DOHH2 (cell line): Measurements from ENCODE around the gene WNT7A.

ENCODE experiments used
- EZH2phosphoT487 ChIP-seq: fragments of 200-600 bp; sonication (generic); IDR thresholded peaks from 2 replicates; pipeline ENCODE4 v1.6.1; 2017; ENCODE audit warnings: borderline replicate concordance, mild to moderate bottlenecking, antibody characterized with exemption, low read length, moderate library complexity, mixed read lengths
- TF ChIP-seq, protein P1 (sequence below): fragments of 200-600 bp; sonication (generic); IDR thresholded peaks from one replicate; pipeline ENCODE4 v1.5.1; 2014; ENCODE audit warnings: antibody characterized with exemption, mild to moderate bottlenecking, low read depth, low read length; ENCODE audit not compliant: poor library complexity, severe bottlenecking

DNA sequence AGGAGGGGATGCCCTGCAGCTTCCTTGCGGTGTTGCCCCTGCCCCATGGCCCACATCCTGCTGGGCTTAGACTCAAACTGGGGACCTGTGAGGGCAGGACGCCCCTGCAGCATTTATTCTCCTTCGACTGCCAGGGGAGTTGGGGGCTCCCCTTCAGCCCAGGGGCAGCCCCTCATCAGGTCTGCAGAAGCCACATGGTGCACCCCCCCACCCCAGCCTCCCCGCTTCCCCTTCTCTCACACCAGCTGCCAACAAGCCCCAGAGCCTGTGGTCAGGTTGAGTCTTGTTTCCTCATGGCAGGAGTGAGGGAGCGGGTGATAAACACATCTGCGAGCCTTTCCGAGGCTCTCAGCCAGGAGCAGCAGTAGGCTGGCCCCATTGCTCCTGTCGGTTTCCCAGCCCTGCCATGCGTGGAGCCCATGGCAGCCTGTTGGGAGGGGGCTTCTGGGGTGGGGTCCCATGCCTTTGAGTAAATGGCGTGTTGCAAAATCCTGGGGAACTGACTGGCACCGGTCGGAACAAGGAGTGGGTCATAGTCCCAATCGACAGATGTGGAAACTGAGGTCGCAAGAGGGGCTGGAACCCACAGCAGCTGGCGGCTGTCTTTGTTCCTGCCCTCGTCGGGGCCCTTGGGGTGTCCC is 27.8 kb downstream of the WNT7A start:
- TF ChIP-seq, protein P1, sequence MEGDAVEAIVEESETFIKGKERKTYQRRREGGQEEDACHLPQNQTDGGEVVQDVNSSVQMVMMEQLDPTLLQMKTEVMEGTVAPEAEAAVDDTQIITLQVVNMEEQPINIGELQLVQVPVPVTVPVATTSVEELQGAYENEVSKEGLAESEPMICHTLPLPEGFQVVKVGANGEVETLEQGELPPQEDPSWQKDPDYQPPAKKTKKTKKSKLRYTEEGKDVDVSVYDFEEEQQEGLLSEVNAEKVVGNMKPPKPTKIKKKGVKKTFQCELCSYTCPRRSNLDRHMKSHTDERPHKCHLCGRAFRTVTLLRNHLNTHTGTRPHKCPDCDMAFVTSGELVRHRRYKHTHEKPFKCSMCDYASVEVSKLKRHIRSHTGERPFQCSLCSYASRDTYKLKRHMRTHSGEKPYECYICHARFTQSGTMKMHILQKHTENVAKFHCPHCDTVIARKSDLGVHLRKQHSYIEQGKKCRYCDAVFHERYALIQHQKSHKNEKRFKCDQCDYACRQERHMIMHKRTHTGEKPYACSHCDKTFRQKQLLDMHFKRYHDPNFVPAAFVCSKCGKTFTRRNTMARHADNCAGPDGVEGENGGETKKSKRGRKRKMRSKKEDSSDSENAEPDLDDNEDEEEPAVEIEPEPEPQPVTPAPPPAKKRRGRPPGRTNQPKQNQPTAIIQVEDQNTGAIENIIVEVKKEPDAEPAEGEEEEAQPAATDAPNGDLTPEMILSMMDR: no peak
- TF ChIP-seq EZH2phosphoT487: no peak
